Stomach (tissue), 9 donors: ENCODE measurements around the gene ENOX1. TPM values are rescaled to one million over a fixed set of nuclear protein-coding genes. Genes with fewer than 3 reads are reported as not detected.
A peak's percentile ranks its signal among the peaks of the same experiment; 100 is the strongest.

Source experiments
- DNase-seq, 2 donors: peaks; one replicate each; pipeline versions ENCODE4 v3.0.0 to v3.0.0-alpha.2; 2013 to 2019
- H3K27ac ChIP-seq, 5 donors: fragments of 200-600 bp in 4 of 5; sonication (generic) in 4 of 5; one replicate each; pipeline ENCODE4 v1.5.1; 2013 to 2019; ENCODE audit warnings: mild to moderate bottlenecking in 1 of 5, moderate library complexity in 1 of 5
- H3K27me3 ChIP-seq, 3 donors: fragments of 200-600 bp; sonication (generic); one replicate each; pipeline ENCODE4 v1.5.1; 2017 to 2019; ENCODE audit warnings: mixed run types in 1 of 3
- H3K36me3 ChIP-seq, 4 donors: fragments of 200-600 bp; sonication (generic); 1 replicate in 3 of 4; 2 replicates in 1 of 4; pipeline ENCODE4 v1.5.1; 2016 to 2019
- H3K4me1 ChIP-seq, 4 donors: fragments of 200-600 bp; sonication (generic); one replicate each; pipeline ENCODE4 v1.5.1; 2016 to 2019
- H3K4me3 ChIP-seq, 4 donors: fragments of 200-600 bp; sonication (generic) in 3 of 4; one replicate each; pipeline ENCODE4 v1.5.1; 2016 to 2019; ENCODE audit warnings: mild to moderate bottlenecking in 1 of 4
- H3K9me3 ChIP-seq, 4 donors: fragments of 200-600 bp; sonication (generic); one replicate each; pipeline ENCODE4 v1.5.1; 2016 to 2019
- CTCF ChIP-seq, 7 experiments: fragments of 450-650 bp in 4 of 7; fragments of 200-600 bp in 3 of 7; sonication (generic) in 3 of 7; IDR thresholded peaks; one replicate each; pipeline ENCODE4 v1.5.1; 2016 to 2019; ENCODE audit warnings: antibody characterized with exemption in 7 of 7, control low read depth in 2 of 7, mild to moderate bottlenecking in 1 of 7
- EP300 ChIP-seq: sonication (generic); formaldehyde crosslinking; IDR thresholded peaks from one replicate; pipeline ENCODE4 v1.6.1; 2017; ENCODE audit warnings: antibody characterized with exemption
- POLR2A ChIP-seq, 4 donors: fragments of 450-650 bp; IDR thresholded peaks; one replicate each; pipeline ENCODE4 v1.6.1; 2016; ENCODE audit warnings: antibody characterized with exemption in 4 of 4, control low read depth in 2 of 4, mild to moderate bottlenecking in 1 of 4, moderate library complexity in 1 of 4
- POLR2AphosphoS5 ChIP-seq, 3 donors: sonication (generic); formaldehyde crosslinking; IDR thresholded peaks; one replicate each; pipeline ENCODE4 v1.6.1; 2016; ENCODE audit warnings: antibody characterized with exemption in 3 of 3
- WGBS, 5 donors: extraction: QIAGEN DNeasy Blood & Tissue Kit in 3 of 5; methylation state at CpG; one replicate each; pipeline versions ENCODE4 v1.1.5 to v1.1.7; 2013 to 2018; 5-methylcytosine and 5-hydroxymethylcytosine counted together
- intact Hi-C: fragments of 100-400 bp; cut with DNase I; formaldehyde crosslinking; loops from one replicate; pipeline ENCODE4 v1.15.1; 2023; ENCODE audit warnings: low total_unique reads
- polyA plus RNA-seq, 3 donors: library from polyadenylated mRNA; stranded (reverse); fragments of 200-250 nt; gene quantifications; one replicate each; pipeline ENCODE4 v1.2.3, GENCODE V29; 2013
- total RNA-seq, 5 donors: library from RNA; depleted of rRNA; stranded (reverse); fragments of >200 nt; gene quantifications; one replicate each; pipeline versions ENCODE4 v1.1.0 to v1.2.3, GENCODE V29; 2014 to 2016
- donor health status: healthy with polysubstance abuse.
- donor health status: Bipolar disorder and iron deficiency.
- donor health status: healthy.

Gene ENOX1
- total and polyA plus RNA-seq, 8 donors = 0.46 to 6.2 (median 1.4) TPM; not detected in 1

GRCh38 chr13:43567608-43568007 lies 219.2 kb downstream of the ENOX1 start:
- no peak for DNase-seq
- no peaks in the 10 kb centered on the region for H3K36me3 ChIP-seq
- no peaks in the 10 kb centered on the region for H3K27me3 ChIP-seq
- H3K27ac ChIP-seq = no peak overlapping the region
- H3K4me3 ChIP-seq = no peak overlapping the region
- peaks cover 0 to 36% (median 17%) of the 10 kb centered on the region in 4 donors for H3K4me1 ChIP-seq
- WGBS, 5 donors = 56 to 80% (median 72%) methylated on average over 1 of the region's 1 CpG
- no peaks in the 10 kb centered on the region for H3K9me3 ChIP-seq
- TF ChIP-seq EP300 (no peak), POLR2AphosphoS5 (IDR thresholded peaks at IDR 0.05) (no peak), POLR2A (IDR thresholded peaks at IDR 0.05) (no peak), CTCF (IDR thresholded peaks at IDR 0.05) (no peak)
- intact Hi-C loops = no loop called here

GRCh38 chr13:43564952-43565351 lies 221.8 kb downstream of the ENOX1 start:
- intact Hi-C loops = no loop called here
- Histone ChIP-seq H3K27ac (no peak overlapping the region), H3K36me3 (no peaks in the 10 kb centered on the region), H3K4me1 (peaks cover 0 to 36% (median 15%) of the 10 kb centered on the region in 4 donors), H3K27me3 (no peaks in the 10 kb centered on the region), H3K9me3 (no peaks in the 10 kb centered on the region), H3K4me3 (no peak overlapping the region)
- no peak for DNase-seq
- TF ChIP-seq POLR2A (IDR thresholded peaks at IDR 0.05) (no peak), CTCF (IDR thresholded peaks at IDR 0.05) (no peak), POLR2AphosphoS5 (IDR thresholded peaks at IDR 0.05) (no peak), EP300 (no peak)
- whole genome bisulfite sequencing, 5 donors = 25 to 73% (median 40%) methylated on average over 1 of the region's 1 CpG

GRCh38 chr13:43561081-43561480 lies 225.7 kb downstream of the ENOX1 start:
- no peak for TF ChIP-seq POLR2AphosphoS5 (IDR thresholded peaks at IDR 0.05)
- TF ChIP-seq POLR2A (IDR thresholded peaks at IDR 0.05) = no peak
- TF ChIP-seq CTCF (IDR thresholded peaks at IDR 0.05) = no peak
- TF ChIP-seq EP300 = no peak
- intact Hi-C loops = no loop called here
- DNase-seq = no peak
- Histone ChIP-seq H3K9me3 (no peaks in the 10 kb centered on the region), H3K27ac (no peak overlapping the region), H3K4me1 (peaks cover 0 to 27% (median 0%) of the 10 kb centered on the region in 4 donors), H3K4me3 (no peak overlapping the region), H3K27me3 (no peaks in the 10 kb centered on the region), H3K36me3 (no peaks in the 10 kb centered on the region)
- 75 to 90% (median 88%) methylated on average over 4 of the region's 4 CpGs for WGBS, 5 donors

- H3K27ac ChIP-seq = no peak overlapping the region
- peaks cover 0 to 16% (median 0%) of the 10 kb centered on the region in 4 donors for H3K4me1 ChIP-seq
- H3K9me3 ChIP-seq = no peaks in the 10 kb centered on the region
- H3K27me3 ChIP-seq = no peaks in the 10 kb centered on the region
- DNase-seq = peak in 1 of 2 donors; percentile 42
- no peak overlapping the region for H3K4me3 ChIP-seq
- intact Hi-C loops = no loop called here
- TF ChIP-seq POLR2A (IDR thresholded peaks at IDR 0.05) = no peak
- TF ChIP-seq POLR2AphosphoS5 (IDR thresholded peaks at IDR 0.05) = no peak
- TF ChIP-seq CTCF (IDR thresholded peaks at IDR 0.05) = no peak
- TF ChIP-seq EP300 = no peak
- no peaks in the 10 kb centered on the region for H3K36me3 ChIP-seq
- 59 to 79% (median 69%) methylated on average over 1 of the region's 1 CpG for WGBS, 5 donors
These were observed 227.8 kb downstream of the ENOX1 start for GRCh38 chr13:43558939-43559338.
